Stimulated activated CD8-positive, alpha-beta memory T cell treated with anti-CD3 and anti-CD28 coated beads, Interleukin-2, amount 100 ng/mL, for 48 hours (primary cell): ENCODE results near the gene KIRREL1.

Experiments
- DNase-seq, 2 donors: peaks; one replicate each; pipeline ENCODE4 v3.0.0-alpha.2; 2020; ENCODE audit warnings: low read depth in 2 of 2

Gene KIRREL1

DNA sequence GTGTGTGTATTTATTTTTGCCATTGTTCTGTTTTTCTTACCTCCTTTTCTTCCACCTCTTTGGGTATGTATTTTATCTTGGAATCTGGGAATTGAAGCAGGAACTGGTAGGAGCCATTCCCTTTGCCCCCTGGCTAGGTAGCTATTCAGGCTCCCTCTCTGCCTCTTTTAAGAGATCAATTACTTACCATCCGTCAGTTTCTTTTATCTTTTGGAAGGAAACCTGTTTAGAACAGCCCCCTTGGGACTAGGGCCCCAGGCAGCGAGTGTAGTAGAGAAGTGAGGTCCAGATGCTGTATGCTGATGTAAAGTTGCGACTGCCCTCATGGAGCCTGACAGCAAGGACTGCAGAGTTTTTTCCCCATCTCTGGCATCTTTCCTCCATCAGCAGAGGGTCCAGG, 41.6 kb downstream of the KIRREL1 start:
- DNase-seq, result no peak

DNA sequence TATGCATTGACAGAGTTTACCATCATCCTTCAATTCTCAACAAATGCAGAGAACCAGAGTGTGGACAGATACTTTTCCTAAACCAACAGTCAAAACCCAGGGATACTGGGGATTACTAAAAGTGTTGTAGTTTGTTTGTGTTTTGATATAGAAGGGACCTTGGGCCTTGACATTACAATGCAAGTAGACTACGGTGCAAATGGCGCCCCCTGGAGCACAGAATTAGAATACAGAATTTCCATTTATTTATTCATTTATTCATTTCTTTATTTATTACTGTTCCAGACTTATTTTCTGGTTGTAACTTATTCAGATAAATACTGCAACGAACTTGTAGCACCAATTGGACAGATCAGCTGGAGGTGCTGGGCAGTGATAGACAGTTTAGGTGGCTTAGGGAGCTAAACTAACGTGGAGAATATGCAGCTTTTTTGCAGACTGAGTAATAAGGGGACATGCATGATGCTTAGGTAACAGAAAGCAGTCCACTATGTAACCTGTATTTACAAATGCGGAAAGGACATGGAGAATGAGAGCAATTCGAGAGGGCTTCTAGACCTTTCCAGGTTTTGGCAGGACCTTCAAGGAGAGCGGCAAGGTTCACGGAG, 42.6 kb downstream of the KIRREL1 start:
- DNase-seq, result no peak

DNA sequence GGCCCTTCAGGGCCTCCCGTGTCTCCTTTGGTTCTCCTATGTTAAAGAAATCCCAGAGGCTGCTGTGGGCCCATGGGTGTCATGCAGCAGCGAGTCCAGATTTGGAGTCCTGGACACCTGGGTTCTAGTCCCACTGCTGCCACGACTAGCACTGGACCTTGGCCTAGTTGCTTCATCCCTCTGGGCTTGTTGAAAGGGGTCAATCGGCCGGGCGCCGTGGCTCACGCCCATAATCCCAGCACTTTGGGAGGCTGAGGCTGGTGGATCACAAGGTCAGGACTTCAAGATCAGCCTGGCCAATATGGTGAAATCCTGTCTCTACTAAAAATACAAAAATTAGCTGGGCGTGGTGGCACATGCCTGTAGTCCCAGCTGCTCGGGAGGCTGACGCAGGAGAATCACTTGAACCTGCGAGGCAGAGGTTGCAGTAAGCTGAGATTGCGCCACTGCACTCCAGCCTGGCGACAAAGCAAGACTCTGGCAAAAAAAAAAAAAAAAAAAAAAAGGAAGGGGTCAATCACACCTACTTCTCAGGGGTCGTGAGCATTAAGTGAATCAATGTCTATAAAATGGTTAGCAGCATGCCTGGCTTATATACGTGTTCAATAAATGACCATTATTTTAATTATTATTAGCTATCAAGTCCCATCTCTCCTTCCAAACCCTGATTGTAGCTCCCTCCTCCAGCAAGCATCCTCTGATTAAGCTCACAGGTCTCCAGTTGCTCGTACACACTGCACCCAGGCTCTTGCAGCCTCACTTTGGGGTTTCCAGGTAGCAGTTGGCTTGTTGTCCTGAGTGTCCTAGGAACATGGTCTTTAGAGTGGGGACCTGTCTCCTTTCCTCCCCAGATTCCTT, 43.8 kb downstream of the KIRREL1 start:
- DNase-seq, result no peak

DNA sequence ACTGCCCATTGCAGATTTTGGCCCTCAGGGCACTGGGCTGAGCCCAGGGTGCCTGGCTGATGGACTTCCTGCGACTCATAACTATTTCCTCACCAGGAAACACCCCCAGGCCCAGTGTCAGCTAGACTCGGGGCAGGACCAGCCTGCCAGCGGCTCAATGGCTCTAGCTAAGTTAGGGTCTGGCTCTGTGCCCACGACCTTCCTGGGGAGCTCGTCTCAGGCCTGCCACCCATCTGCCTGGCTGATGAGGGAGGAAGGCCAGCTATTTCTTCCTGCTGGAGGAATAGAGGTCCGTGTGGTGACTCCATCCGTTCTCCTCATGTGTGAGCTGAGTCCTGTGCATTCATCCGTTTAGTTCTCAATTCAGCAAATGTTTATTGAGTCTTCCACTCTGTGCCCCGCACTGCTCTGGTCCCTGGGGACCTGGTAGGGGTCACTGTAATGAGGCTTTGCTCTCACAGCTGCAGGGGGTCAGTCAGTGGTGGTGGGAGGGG, 44.5 kb downstream of the KIRREL1 start:
- DNase-seq, result no peak

DNA sequence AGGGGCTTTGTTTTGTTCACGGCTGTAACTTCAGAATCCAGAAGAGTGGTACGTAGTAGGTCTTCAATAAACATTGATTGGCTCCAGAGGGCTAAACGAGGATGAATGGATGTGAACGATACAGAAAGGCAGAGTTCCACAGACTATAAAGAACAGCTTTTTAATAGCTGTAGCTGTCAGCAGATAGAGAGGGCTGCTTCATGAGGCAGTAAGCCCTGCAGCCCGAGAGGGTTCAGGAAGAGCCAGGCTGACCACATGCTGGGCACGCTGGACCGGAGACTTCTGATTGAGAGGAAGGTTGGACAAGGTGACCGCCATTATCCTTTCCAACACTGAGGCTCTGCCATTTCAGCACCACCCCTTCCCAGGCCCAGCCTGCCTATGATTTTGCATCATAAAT, 45.3 kb downstream of the KIRREL1 start:
- no peak for DNase-seq

DNA sequence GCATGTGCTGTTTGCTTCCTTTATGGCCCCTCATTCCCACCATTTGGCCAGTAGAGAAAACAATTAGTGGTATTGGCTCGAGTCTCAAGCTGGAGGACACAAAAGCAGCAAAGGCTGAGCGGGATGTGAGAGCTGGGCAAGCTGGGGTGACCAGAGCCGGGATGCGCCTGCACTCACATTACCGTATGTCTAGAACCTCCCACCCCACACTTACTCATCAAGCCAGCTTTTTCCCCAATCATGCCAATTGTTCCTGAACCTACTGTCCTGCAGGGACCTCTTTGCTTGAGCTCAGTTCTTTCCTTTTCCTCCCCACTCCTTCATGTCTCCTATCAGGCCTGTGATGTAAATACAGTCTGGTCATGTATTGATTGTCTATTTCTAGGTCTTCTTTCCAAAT, 45.9 kb downstream of the KIRREL1 start:
- no peak for DNase-seq

DNA sequence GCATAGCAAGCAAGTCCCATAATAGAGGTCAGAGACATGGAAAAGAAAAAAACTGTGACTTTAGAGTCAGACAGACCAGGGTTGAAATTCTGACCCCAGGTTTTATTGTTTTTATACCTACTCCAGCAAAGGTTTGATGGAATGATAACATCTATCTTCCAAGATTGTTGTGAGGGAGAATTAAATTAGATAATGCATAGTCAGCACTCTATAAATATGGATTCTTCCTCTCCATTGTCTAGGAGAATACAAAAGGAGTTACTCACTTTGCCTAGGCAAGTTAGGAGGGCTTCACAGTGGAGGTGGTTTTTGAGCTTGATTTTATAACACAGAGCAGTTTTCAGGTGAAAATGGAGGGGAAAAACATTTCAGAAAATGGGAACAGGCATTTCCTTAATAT, 46.9 kb downstream of the KIRREL1 start:
- no peak for DNase-seq

DNA sequence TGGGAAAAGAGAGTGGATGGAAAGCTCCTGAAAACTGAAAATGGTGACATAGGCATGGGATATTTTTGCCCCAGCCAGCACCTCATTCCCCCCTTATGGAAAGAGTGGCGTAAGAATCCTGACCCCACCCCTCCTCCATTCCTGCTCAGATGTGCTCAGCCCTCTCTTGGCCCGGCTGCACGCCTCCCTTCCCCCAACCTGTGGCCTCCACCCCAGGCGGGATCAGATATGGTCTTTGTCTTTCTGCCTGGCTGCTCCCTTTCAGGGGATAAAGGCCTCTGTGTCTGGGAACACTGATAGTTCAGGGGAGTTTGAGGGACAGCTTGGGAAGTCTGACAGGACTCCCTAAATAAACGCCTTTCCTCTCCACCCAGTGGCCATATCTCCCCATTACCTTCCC, 49.8 kb downstream of the KIRREL1 start:
- DNase-seq, result no peak

DNA sequence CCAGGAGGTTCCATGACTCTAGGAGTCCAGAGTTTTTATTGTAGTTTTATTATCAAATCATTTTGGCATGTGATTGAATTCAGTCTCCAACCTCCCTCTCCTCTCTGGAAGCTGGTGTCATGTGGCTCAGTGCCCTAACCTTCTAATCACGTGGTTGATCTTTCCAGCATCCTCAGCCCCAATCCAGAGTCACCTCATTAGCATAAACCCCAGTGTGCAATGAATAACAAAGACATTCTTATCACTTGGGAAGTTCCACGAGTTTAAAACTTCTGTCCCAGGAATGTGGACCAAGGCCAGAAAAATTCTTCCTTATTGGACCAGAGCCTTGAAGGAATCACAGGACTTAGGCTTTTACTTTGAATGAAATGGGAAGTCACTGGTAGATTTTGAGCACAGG, 52.2 kb downstream of the KIRREL1 start:
- no peak for DNase-seq

DNA sequence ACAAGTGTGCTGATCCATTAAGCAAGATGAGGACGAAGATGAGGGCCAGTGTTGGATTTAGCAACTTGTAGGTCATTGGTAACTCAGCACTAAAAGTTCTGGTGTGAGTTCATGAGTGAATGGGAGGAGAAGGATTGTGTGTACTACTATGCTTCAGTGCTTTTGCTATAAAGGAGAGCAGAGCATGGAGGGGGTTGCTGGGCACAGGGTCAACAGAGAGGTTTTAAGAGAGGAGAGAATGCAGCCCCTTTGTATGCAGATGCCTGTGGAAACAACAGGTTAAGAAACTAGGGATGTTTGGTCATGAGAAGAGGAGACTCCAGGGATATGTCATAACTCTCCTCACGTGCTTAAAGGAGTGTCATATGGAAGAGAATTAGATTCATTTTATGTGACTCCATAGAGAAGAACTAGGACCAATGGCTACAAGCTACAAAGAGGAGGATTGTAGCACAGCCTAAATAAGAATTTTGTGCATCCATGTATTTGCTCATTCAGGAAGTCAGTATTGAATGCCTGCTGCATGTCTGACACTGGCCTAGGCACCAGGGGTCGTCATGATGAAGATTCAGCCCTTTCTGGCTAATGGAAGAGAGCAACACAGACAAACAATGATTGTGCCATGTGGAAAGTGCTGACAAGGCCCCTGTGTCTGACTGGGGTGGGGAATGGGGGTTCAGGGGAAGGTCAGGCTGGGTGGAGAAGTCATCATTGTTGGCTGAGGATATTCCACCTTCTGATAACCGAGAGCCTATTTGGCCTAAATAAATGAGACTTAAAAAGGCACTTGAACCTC, 53.5 kb downstream of the KIRREL1 start:
- no peak for DNase-seq

DNA sequence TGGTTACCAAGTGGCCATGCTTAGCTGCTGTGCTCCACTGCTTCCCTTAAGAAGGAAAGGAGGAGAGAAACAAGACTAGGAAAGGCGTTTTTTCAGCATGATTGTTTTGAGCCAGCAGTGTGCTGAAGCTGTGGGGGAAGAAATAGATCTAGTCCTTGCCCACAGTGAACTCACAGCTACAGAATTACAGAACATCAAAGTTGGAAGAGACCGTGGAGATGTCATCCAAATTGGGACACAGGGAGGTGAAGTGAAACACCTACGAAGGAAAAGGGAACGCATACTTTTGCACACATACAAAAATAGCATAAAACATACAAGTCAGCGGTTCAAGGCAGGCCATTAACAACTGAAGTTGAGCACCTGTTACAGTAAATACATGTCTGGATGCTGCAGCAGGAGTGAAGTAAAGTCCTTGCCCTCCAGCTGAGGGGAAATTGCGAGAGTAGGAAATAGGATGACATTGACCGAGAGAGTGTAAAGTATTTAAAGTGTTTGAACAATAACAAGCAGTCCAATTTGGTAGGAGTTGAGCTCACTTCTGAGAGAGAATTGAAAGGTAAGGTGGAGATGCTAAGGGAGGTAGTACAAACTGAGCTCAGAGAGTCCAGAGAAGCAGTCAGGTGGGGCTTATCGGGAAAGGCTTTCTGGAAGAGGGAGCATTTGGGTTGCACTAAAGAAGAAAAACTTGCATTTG, 55.1 kb downstream of the KIRREL1 start:
- no peak for DNase-seq

DNA sequence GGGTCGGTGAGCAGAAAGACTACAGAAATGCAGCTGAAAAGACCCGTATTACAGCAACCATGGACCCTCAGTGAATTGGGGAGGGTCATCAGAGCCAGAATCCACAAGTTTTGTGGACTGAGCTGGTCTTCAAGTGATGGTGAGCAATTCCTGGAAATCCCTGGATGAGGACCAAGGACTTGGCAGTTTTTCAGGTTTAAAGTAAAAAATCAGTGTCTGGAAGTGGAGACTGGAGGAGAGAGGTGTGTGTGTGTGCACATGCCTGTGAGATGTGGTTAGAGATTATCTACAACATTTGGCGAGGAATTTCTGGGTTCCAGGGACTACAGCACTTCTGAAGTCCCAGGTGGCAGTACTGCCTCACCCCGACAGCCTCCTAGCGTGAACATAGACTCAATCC, 56.4 kb downstream of the KIRREL1 start:
- no peak for DNase-seq

DNA sequence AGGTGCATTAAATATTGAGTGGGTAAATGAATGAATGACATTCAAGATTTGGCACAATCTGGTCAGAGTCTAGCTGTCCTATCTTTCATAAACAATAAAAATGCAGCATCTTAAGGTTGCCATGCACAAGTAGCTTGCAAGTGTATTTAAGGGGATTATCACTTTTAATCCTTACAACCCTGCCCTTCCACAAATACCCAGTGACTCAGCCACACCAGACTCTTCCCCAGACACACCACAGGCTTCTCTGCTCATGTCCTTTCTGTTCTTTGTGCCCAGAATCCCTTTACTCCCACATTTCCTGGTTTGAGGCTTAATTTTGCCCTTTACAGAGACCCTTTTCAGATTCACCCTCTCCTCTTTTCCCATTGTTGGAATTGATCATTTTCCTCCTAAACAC, 59.8 kb downstream of the KIRREL1 start:
- no peak for DNase-seq

DNA sequence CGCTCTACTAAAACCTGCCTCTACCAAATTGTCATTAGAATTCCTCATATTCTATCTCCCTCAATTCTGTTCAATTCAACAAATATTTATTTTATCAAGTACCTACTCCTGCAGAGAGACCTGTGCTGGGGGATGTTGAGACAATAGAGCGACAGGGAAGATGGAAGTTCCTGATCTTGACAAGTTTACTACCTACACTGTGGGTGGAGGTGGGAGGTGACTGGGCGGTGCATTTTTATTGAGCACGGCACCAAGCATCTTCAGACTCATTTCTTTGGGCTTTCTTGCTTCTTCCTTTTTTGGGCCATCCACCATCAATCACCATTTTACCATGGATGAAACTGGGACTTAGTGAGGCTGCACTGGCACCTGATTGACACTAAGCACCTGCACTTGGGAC, 61.3 kb downstream of the KIRREL1 start:
- no peak for DNase-seq

DNA sequence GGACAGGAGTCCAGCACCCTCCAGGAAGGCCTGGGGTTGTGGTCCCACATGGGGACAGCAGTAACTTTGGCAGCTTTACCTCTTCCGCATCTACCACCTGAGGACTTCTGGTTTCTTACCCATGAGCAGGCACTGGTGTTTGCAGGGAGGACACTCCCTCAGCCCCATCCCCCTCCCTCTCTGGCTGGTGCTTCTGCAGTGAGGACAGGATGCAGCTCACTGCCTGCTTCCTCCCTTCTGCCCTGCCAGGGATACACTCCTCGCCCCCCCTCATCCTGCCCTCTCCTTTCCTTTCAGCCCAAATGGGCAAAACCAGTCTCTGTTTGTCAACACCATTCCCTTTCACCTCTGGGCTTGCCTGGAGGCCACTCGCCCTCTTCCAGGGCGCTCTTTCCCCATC, 62.4 kb downstream of the KIRREL1 start:
- no peak for DNase-seq

DNA sequence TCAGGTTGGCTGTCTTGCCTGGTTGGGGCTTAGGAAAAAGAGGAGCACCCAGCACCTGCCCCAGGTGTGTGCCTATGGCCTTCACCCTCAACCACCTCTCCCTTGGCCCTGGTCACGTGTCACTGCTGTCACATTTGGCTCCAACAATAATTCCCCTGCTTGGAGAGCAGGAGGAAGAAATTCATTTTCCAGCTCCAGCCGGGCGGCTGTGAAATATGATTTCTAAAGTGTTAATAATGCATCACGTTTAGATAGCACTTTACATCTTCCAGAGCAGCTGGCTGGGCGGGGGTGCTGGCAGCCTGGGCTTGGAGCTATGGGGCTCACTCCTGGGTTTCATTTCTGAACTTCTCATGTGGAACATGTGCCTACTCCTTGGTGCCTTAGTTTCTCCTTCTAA, 63.1 kb downstream of the KIRREL1 start:
- no peak for DNase-seq

DNA sequence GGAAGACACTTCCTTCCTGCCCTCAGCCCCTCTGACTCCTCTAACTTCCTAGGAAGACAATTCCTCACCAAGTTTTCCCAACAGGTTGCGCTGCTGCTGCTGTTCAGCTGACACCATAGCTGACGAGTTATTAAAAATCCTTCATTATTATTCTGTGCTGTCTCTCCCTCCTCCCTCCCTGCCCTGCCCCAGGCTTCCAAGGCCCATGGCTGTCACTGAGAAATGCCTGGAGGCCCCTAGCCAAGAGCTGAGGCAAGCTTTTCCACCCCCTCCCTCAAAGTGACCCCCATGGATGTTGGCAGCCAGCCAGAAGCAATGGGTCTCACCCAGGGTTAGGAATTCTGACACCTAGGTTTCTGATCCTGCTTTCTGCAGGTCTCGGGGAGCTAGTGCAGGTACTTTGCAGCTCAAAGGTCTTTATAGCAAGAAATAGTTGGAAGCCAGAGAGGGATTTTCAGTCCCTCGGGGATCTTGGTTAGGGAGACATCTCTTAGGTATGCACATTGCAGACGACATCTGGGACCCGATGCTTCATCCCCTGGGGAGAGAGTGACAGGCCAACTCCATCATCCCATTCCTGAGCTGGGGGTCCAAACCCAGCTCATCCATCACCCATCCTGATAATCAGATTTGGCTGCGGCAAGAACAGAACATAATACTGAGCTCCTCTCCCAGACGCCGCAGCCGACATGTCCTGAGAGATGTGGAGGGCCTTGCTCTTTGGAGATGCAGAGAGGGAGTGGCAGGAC, 65.0 kb downstream of the KIRREL1 start:
- no peak for DNase-seq

DNA sequence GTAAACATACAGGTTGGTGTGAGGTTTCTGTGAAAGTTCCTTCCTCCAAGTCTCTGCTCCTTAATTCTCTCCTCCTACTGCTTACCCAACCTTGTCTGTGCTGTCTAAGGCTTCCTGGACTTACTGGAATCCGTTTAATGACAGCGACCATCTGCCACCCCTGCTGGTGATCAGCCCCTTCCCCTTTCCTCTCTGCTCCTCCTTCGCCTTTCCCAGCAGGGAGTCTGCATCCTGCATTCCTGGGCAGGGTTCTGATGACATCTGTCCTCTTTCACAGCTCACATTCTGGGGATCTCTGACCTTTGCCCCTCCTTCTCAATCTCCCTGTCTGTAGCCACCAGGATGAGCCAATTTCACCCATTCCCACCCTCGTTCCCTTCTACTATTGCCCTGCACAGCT, 66.5 kb downstream of the KIRREL1 start:
- no peak for DNase-seq

DNA sequence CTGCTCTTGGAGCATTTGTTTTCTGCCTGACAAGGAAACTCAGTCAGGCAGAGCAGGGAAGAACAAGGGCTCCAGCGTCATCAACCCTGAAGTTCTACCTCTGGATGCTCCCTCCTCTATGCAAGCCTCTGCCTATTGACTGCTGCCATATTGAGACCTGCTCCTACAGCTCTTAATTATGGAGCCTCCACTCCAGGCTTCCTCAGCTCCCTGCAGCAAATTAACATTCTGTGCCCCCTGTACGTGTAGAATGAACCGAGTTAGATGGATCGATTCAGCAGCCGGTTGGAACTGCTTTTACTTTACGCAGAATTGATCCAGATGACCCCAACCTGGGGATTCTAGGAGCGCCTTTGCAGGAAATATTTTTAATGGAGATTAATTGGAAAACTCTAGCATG, 68.7 kb downstream of the KIRREL1 start:
- no peak for DNase-seq

DNA sequence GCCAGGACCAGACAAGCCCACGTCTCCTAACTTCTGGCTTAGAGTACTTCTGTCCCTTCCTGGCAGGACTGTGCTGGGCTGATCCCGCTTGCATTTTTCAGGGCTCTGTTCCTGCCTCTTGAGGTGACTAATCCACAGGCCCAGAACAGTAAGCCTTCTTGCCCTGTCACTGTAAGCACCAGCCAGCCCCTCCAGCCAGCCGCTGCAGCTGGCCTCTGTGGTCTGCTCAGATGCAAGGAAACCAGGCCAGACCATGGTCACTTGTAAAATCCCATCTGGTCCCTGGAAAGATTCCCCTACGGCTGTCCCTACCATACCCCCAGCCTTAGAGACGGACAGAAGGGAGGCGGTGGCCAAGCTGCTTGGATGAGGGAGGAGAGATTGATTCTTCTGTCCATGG, 74.2 kb downstream of the KIRREL1 start:
- no peak for DNase-seq

DNA sequence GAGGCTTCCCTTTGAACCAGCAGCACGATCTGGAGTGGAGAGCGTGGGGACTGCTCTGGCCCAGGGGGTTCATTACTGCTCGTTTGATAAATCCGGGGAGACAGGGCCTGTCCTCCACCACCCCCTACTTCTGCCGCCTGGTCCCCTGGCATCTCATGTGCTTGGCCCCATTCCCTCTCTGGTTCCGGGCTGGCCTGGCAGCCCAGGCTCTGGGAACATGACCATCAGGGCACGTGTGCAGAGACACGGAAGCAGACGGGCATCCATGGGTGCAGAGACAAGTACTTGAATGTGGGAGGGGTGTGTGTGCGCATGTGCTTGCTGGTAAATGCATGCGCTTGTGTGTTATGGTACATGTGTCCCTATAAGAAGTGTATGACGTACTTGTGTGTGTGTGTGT, 75.5 kb downstream of the KIRREL1 start:
- no peak for DNase-seq
